ENCODE measurements around the gene TERB2. TPM values are rescaled to one million over a fixed set of nuclear protein-coding genes. Genes with fewer than 3 reads are reported as not detected.
"Not testable (repeated sequence)": the region's sequence is repeated elsewhere in the genome, so short reads cannot be mapped to it uniquely, and the experiment has no call there.

TERB2 gene
- total RNA-seq, 1 experiment from 2014 or later = not detected

GRCh38 chr15:45025627-45026026 lies 69.1 kb downstream of the TERB2 start:
- not testable (repeated sequence) for H2BK12ac ChIP-seq (ENCODE audit: insufficient read length, low read depth, low read length); H3K79me1 ChIP-seq (ENCODE audit: insufficient read depth, low read depth, low read length, poor library complexity, severe bottlenecking); H2BK120ac ChIP-seq (ENCODE audit: low read depth, low read length, poor library complexity, severe bottlenecking); H3K9ac ChIP-seq (ENCODE audit: extremely low read depth, insufficient read length, low read length); H3K27me3 ChIP-seq (ENCODE audit: insufficient read depth, low read length); H4K91ac ChIP-seq (ENCODE audit: insufficient read length, low read depth, low read length); H3K79me2 ChIP-seq (ENCODE audit: insufficient read depth, low read length); H3K27ac ChIP-seq (ENCODE audit: insufficient read length, low read depth, low read length); H3K4me1 ChIP-seq (ENCODE audit: insufficient read depth, low read length); H3K9me3 ChIP-seq (ENCODE audit: control insufficient read depth, low read depth, low read length); H3K14ac ChIP-seq (ENCODE audit: insufficient read depth, low read length); H3K4ac ChIP-seq (ENCODE audit: low read depth, low read length); H3K27ac Mint-ChIP-seq; H3K4me2 ChIP-seq (ENCODE audit: insufficient read depth, insufficient read length, low read length); H4K20me1 ChIP-seq (ENCODE audit: control insufficient read depth, insufficient read depth, insufficient read length); H3K23me2 ChIP-seq (ENCODE audit: insufficient read length, low read depth, low read length, poor library complexity, severe bottlenecking); H3K23ac ChIP-seq (ENCODE audit: insufficient read length, low read depth, low read length); H2AK5ac ChIP-seq (ENCODE audit: insufficient read length, low read length); H2AFZ ChIP-seq (ENCODE audit: low read length); DNase-seq; H3K56ac ChIP-seq (ENCODE audit: insufficient read length, low read depth, low read length); H2BK5ac ChIP-seq (ENCODE audit: insufficient read length, low read length); H3K27me3 Mint-ChIP-seq (ENCODE audit: low read depth); H3K18ac ChIP-seq (ENCODE audit: insufficient read length, low read depth, low read length); H4K5ac ChIP-seq (ENCODE audit: insufficient read length, low read depth, low read length); H2BK15ac ChIP-seq (ENCODE audit: low read depth, low read length); H3T11ph ChIP-seq (ENCODE audit: low read length); H2BK20ac ChIP-seq (ENCODE audit: low read depth, low read length, poor library complexity, severe bottlenecking); H4K8ac ChIP-seq (replicated peaks; ENCODE audit: insufficient read length, low read depth, low read length)
- H3K9me3 Mint-ChIP-seq = peaks cover 4 to 11% of the 10 kb centered on the region in 2 experiments; a peak in 3 of 5 replicates
- H3K4me1 Mint-ChIP-seq = peaks cover 14 to 17% of the 10 kb centered on the region in 2 experiments
- peaks cover 30 to 36% (median 31%) of the 10 kb centered on the region in 3 experiments for H3K36me3 Mint-ChIP-seq (ENCODE audit: insufficient read depth in 1 of 3, low read depth in 3 of 3)
- no CpG with 5 or more reads among the region's 3 CpGs for WGBS (ENCODE audit: extremely low coverage, insufficient read length, low lambda C conversion rate)
- H3K4me3 Mint-ChIP-seq = peak overlapping the region in 1 of 2 experiments; percentile 55; a peak in 1 of 5 replicates

Data from H9 (cell line).